Brain microvascular endothelial cell (primary cell): ENCODE data around the gene LILRA6.
"Not testable (repeated sequence)": the region's sequence is repeated elsewhere in the genome, so short reads cannot be mapped to it uniquely, and the experiment has no call there.

Experiments
- DNase-seq: peaks from one replicate; pipeline ENCODE4 v3.0.0-alpha.2; 2020
- H3K27ac ChIP-seq: fragments of 250-450 bp; sonication (Bioruptor Pico); 2 replicates; pipeline ENCODE4 v1.5.1; 2020; ENCODE audit warnings: mild to moderate bottlenecking, moderate library complexity
- H3K27me3 ChIP-seq: fragments of 250-450 bp; sonication (Bioruptor Pico); replicated peaks from 2 replicates; pipeline ENCODE4 v1.5.1; 2020; ENCODE audit warnings: mild to moderate bottlenecking
- H3K36me3 ChIP-seq: fragments of 250-450 bp; sonication (Bioruptor Pico); replicated peaks from 2 replicates; pipeline ENCODE4 v1.5.1; 2020; ENCODE audit warnings: mild to moderate bottlenecking
- H3K4me3 ChIP-seq: 2 replicates; pipeline ENCODE4 v1.5.1; 2011; ENCODE audit warnings: low read depth, mild to moderate bottlenecking, control low read depth, low read length, moderate library complexity
- in situ Hi-C: cut with HindIII; loops from 2 replicates; pipeline ENCODE4 v1.10.0; 2017; ENCODE audit warnings: low sequenced_read_pairs, low pct_ligation_motif_present
- TF ChIP-seq, protein P1 (sequence below): IDR thresholded peaks from 2 replicates; pipeline ENCODE4 v1.5.1; 2011; ENCODE audit warnings: low read depth, mild to moderate bottlenecking, moderate library complexity, low read length, control low read depth, inconsistent platforms; ENCODE audit errors: missing control alignments

Gene LILRA6

DNA sequence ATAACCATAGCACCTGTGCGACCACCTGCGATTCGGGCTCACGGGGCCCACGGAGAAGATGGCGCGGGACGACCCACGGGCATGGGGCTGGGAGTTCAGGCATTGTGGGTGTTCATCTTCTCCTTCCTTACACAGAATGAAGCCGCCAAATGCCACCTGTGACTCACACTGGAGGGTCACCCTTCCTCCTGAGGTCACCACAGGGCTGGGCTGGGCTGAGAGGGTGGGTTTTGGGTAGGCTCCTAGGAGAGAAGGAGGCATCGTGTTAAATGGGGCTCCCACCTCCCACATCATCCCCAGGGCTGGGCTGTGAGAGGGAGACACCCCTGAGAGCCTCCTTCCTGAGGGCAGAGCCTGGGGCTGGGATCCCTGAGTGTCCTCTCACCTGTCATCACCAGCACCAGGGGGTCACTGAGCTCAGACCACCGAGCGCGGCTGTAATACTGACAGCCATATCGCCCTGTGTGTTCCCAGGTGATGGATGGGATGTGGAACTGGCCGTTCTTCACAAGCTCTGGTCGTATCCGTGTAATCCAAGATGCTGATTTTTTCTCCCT lies 36.9 kb upstream of the LILRA6 start:
- TF ChIP-seq, protein P1, sequence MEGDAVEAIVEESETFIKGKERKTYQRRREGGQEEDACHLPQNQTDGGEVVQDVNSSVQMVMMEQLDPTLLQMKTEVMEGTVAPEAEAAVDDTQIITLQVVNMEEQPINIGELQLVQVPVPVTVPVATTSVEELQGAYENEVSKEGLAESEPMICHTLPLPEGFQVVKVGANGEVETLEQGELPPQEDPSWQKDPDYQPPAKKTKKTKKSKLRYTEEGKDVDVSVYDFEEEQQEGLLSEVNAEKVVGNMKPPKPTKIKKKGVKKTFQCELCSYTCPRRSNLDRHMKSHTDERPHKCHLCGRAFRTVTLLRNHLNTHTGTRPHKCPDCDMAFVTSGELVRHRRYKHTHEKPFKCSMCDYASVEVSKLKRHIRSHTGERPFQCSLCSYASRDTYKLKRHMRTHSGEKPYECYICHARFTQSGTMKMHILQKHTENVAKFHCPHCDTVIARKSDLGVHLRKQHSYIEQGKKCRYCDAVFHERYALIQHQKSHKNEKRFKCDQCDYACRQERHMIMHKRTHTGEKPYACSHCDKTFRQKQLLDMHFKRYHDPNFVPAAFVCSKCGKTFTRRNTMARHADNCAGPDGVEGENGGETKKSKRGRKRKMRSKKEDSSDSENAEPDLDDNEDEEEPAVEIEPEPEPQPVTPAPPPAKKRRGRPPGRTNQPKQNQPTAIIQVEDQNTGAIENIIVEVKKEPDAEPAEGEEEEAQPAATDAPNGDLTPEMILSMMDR: no peak
- Histone ChIP-seq H3K36me3 (no peaks in the 10 kb centered on the region), H3K27ac (no peak overlapping the region), H3K27me3 (no peaks in the 10 kb centered on the region), H3K4me3 (no peak overlapping the region)
- in situ Hi-C loops: no loop called here
- no peak for DNase-seq

DNA sequence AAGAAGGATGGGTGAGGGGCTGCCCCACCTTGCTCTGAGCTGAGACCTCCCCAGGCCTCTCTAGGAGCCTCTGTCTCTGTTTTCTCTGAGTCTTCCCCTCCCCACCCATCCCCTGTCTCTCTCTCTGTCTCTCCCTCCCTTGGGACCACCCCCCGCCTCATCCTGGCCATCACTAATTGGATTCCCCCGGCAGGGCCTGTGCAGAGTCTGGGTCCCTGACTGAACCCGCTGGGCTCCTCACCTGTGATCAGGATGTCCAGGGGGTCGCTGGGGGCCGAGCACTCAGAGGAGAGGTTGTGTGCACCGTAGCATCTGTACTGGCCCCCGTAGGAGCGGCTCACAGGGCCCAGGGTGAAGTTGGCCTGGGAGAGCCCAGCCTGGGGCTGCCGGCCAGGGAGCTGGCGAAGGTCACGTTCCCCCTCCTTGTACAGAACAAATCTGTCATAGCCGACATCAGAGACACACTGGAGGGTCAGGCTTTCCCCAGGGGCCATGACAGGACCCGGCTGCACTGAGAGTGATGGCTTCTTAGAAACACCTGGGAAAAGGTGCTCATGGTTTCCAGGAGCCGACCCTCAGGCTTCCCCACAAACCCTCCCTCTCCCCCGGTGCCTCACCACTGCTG lies 36.1 kb upstream of the LILRA6 start:
- H3K27ac ChIP-seq, H3K36me3 ChIP-seq, H3K4me3 ChIP-seq, H3K27me3 ChIP-seq, DNase-seq, in situ Hi-C loops: not testable (repeated sequence)

DNA sequence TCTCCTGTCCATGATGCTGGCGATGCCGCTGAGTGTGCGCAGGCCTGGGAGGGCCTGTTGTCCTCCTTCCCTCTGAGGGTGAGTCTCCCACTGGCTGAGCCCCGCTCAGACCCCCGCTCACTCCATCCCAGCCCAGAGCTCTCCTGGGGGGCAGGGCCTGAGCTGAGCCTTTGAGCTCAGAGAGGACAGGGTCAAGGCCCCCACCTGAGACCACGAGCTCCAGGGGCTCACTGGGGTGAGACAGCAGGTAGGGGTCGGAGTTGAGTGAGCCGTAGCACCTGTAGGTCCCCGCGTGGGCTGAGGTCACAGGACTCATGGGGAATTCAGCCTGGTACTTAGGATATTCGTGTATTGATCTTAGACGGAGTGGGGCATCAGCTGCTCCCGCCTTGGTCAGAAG lies 35.5 kb upstream of the LILRA6 start:
- DNase-seq, H3K36me3 ChIP-seq, H3K4me3 ChIP-seq, in situ Hi-C loops, H3K27ac ChIP-seq, H3K27me3 ChIP-seq: not testable (repeated sequence)

DNA sequence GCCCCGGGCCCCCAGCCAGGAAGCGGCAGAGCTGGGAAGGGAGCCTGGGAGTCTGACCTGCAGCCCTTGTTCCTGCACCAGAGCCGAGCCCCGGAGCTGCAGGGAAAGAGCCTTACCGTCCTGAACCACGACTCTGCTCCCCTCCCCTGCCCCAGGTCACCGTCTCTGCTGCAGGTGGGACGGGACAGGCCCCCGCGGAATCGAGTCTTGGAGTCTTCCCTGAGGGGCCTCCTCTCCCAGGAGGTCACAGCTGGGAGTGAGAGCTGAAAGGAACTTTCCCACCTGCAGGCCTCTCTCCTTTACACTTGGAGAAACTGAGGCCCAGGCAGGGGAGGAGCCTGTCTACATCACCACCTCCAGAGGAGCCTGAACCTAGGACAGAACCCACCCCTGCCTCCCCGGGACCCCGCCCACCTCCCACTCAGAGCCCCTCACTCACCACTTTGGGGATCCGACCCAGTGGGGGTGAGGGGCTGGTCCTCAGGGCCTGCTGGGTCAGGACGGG lies 34.6 kb upstream of the LILRA6 start:
- H3K4me3 ChIP-seq, H3K27me3 ChIP-seq, H3K27ac ChIP-seq, in situ Hi-C loops, H3K36me3 ChIP-seq, DNase-seq: not testable (repeated sequence)

DNA sequence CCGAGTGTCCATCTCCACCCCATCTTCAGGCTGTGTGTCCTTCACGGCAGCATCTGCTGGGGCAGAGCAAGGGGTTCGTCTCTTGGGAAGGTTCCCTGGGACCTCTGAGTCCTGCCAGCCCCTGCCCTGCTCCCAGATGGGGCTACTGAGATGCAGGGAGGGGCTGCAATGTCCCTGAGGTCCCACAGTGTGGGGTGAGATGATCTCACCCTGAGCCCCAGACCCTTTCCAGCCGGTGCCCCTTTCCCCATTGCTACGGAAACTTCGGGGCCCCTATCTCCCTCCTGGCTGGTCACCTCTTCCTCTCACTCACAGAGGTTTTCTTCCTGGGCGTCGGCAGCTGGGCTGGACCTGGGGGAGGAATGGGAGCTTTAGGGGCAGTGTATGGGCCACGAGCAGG lies 33.4 kb upstream of the LILRA6 start:
- H3K27ac ChIP-seq: no peak overlapping the region

DNA sequence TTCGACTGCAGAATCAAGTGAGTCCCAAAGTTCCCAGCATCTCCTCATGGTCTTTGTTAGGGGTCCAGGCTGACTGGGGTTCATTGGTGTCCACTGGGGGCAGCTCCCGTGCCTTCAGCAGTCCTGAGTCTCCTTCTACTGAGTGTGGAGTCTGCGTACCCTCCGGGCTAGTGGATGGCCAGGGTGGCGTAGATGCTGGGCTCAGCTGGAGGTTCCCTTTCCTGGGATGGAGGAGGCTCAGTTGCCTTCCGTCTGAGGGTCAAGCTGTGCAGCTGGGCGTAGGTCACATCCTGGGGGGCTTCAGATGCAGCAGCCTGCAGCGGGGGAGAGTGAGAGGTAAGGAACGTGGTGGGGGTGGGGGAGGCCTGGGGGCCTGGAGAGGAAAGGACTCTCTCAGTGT lies 31.9 kb upstream of the LILRA6 start:
- H3K27ac ChIP-seq, H3K36me3 ChIP-seq, DNase-seq, H3K27me3 ChIP-seq, in situ Hi-C loops, H3K4me3 ChIP-seq: not testable (repeated sequence)

More for the DNA sequence above, 33.4 kb upstream of the LILRA6 start:
- H3K27me3 ChIP-seq: no peaks in the 10 kb centered on the region
- TF ChIP-seq, protein P1: no peak
- H3K4me3 ChIP-seq: no peak overlapping the region
- no peaks in the 10 kb centered on the region for H3K36me3 ChIP-seq
- no peak for DNase-seq
- in situ Hi-C loops: no loop called here

DNA sequence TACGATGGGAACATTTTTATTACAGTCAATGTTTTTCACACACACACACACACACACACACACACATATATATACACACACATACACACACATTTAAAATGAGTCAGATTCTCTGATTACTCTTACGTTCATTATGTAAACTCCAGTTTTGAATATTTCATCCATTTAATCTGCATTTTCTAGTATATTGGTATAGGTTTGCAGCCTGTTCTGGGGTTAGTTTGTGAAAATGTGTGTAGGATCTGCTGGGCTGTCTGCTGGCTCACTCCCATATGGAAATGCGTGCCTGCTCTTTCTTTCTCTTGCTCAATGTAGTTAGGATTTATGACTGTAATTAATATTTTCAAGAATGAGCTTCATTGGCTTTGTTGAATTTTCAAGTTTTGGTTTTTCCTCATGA lies 31.2 kb upstream of the LILRA6 start:
- in situ Hi-C loops: no loop called here

DNA sequence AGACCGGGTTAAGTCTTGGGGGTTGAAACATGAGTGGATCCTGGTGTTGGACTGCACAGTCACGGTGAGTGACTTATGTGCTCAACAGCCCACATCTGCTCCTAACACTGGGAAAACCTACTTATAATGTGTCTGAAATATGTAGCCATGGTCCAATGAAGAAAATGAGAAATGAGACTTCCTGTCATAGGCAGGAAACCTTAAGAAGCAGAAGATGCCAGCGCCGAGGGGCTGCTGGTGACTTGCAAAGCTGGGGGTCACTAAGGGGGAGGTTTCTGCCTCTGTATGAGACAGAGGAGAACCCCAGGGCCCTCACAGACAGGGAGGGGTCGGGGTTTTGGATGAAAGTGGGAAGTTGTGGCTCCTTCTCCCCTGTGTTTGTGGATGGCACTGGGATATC lies 29.6 kb upstream of the LILRA6 start:
- H3K27me3 ChIP-seq, H3K4me3 ChIP-seq, DNase-seq, in situ Hi-C loops, H3K36me3 ChIP-seq, H3K27ac ChIP-seq: not testable (repeated sequence)

More for the DNA sequence above, 31.2 kb upstream of the LILRA6 start:
- TF ChIP-seq, protein P1: no peak
- no peak overlapping the region for H3K4me3 ChIP-seq
- H3K36me3 ChIP-seq: no peaks in the 10 kb centered on the region
- no peak overlapping the region for H3K27ac ChIP-seq
- no peaks in the 10 kb centered on the region for H3K27me3 ChIP-seq
- no peak for DNase-seq

DNA sequence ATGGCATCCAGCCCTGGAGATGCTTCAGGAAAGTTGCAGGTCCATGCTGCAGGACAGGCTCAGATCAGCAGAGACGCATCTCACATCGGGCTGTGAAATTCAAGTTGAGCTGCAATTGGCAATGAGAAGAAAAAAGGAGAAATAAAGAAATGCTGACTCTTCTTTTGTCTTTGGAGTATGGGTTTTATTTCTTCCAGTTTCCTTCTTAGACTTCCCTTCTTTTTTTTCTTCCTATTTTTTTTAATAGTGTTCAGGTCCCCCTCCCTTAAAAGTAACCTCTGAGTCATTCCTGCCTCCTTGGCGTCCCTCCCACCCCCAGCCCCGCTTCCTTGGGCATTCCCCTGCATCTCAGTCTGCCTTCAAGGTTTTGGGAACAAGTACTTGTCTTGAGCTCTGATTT lies 29.0 kb upstream of the LILRA6 start:
- H3K4me3 ChIP-seq, H3K27me3 ChIP-seq, H3K36me3 ChIP-seq, DNase-seq, in situ Hi-C loops, H3K27ac ChIP-seq: not testable (repeated sequence)
